Dendritic cell treated with granulocyte-macrophage colony-stimulating factor and Interleukin-4, amounts not matched to agents 40 ng/mL and 50 ng/mL, for 4 days (primary cell): ENCODE measurements around the gene NOL12.

Experiments
- H3K27ac Mint-ChIP-seq: one replicate; pipeline ENCODE4 v1.8.0; 2022; ENCODE audit warnings: mild to moderate bottlenecking, mixed read lengths
- H3K27me3 Mint-ChIP-seq: one replicate; pipeline ENCODE4 v1.8.0; 2022; ENCODE audit warnings: mild to moderate bottlenecking, mixed read lengths
- H3K36me3 Mint-ChIP-seq: one replicate; pipeline ENCODE4 v1.8.0; 2022; ENCODE audit warnings: low read depth, mixed read lengths
- H3K4me1 Mint-ChIP-seq: one replicate; pipeline ENCODE4 v1.8.0; 2022; ENCODE audit warnings: low read depth, mixed read lengths
- H3K4me3 Mint-ChIP-seq: one replicate; pipeline ENCODE4 v1.8.0; 2022; ENCODE audit warnings: mild to moderate bottlenecking, moderate library complexity, mixed read lengths
- H3K9me3 Mint-ChIP-seq: one replicate; pipeline ENCODE4 v1.8.0; 2022; ENCODE audit warnings: mixed read lengths
- intact Hi-C: fragments of 100-400 bp; cut with micrococcal nuclease; formaldehyde crosslinking; loops from one replicate; pipeline ENCODE4 v1.15.0; 2022

Gene NOL12

DNA sequence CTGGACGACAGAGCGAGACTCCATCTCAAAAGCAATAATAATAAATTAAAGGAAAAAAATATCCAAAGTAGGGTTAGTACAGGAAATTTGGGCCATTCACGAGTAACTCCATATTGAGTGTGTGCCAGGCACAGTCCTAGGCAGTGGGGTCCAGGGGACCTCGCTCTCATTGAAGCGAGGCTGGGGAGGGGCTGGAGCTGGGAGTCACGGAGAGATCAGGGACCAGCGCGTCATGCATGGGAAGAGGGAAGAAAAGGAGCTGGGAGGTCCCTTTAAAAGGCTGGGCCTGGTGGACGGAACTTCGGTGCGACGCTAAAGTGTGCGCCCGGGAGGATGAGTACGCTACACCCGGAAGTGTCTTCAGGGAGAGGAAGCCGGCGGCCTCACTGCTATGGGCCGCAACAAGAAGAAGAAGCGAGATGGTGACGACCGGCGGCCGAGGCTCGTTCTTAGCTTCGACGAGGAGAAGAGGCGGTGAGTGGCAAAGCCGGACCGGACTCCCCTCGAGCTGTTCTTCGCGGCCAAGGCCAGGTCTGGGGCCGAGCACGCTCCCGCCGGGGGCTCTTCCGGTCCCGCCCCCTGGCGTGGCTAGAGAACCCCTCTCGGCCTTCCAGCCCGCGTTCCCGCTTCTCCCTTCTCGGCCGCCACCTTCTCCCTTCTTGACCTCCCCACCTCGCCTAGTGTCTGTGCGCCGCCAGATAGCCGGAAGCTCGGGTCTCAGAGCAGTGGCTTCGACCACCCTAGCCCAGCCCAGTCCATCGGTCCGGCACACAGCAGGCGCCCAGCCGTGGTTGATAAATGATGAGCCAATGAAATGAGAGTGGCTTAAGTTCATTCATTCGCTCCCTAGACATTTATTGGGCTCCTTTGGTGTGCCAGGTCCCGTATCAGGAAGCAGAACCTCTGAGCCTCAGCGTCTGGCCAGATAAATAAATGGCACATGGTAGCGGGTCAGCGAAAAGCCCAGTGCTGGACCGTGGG is at the start of gene NOL12:
TSS of gene NOL12 (plus strand) at position 342 of the 981 bp plus-strand sequence. CDS start at position 392, 50 bp downstream.
- Mint-ChIP-seq H3K9me3 (no peaks in the 10 kb centered on the region), H3K27ac (peak within 1 kb of the TSS; percentile 95), H3K4me3 (peak within 1 kb of the TSS; percentile 95), H3K4me1 (peaks cover 37% of the 10 kb centered on the region), H3K36me3 (peaks cover 48% of the 10 kb centered on the region), H3K27me3 (no peaks in the 10 kb centered on the region)
- intact Hi-C loops, result no loop called here

GRCh38 chr22:37636949-37637273 is 49.2 kb upstream of the NOL12 start:
- no peaks in the 10 kb centered on the region for H3K9me3 Mint-ChIP-seq
- intact Hi-C loops, result loop anchor here (10.0 kb wide), 1 partner anchor 98 kb away; no protein-coding TSS in a partner anchor
- peak overlapping the region; percentile 87 for H3K27ac Mint-ChIP-seq
- H3K4me1 Mint-ChIP-seq, result peaks cover 80% of the 10 kb centered on the region
- peaks cover 43% of the 10 kb centered on the region for H3K36me3 Mint-ChIP-seq
- H3K4me3 Mint-ChIP-seq, result peak overlapping the region; percentile 32
- H3K27me3 Mint-ChIP-seq, result no peaks in the 10 kb centered on the region

GRCh38 chr22:37638391-37639069 is 47.6 kb upstream of the NOL12 start:
- Mint-ChIP-seq H3K4me1 (peaks cover 80% of the 10 kb centered on the region), H3K4me3 (peak overlapping the region; percentile 98), H3K36me3 (peaks cover 44% of the 10 kb centered on the region), H3K9me3 (no peaks in the 10 kb centered on the region), H3K27ac (peak overlapping the region; percentile 87), H3K27me3 (no peaks in the 10 kb centered on the region)
- intact Hi-C loops, result loop anchor here (10.0 kb wide), 1 partner anchor 96 kb away; no protein-coding TSS in a partner anchor

DNA sequence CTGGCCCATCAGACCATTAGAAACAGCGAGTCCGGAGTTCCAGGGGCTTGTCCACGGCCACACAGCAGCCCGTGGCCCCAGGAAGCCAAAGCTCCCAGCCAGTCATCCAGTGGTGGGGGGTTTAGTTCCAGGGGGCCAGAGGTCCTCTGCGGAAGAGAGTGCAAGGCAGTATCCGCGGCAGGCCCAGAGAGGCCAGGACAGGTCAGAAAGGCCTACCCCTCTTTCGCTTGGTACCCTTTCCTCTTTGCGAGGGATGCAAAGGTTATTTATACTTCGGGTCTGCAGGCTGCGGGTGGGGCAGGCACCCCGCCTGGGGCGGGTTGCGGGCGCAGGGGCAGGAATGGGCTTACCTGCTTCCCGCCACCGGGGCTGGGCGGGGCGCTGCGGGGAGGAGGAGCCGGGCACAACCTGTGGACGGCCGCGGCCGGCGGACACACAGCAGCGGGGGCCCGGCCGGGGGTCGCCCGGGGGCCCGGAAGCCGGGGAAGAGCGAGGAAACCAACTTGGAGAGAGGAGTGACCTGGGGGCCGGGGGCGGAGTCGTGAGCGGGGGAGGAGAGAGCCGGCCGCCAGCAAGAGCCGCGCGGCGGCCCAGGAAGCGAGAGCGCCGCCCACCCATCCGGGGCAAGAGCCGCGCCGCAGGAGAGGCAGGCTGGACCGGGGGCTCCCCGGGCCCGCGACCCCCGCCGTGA is 46.9 kb upstream of the NOL12 start, which contains the start of gene SH3BP1:
TSS of gene SH3BP1 (plus strand) at position 600 of the 691 bp plus-strand sequence. CDS start 119 bp downstream, outside the sequence.
- H3K36me3 Mint-ChIP-seq, result peaks cover 51% of the 10 kb centered on the region
- peaks cover 77% of the 10 kb centered on the region for H3K4me1 Mint-ChIP-seq
- intact Hi-C loops, result loop anchor here (10.0 kb wide), 1 partner anchor 96 kb away; no protein-coding TSS in a partner anchor

GRCh38 chr22:37639771-37640590 is 46.2 kb upstream of the NOL12 start:
- Mint-ChIP-seq H3K4me1 (peaks cover 77% of the 10 kb centered on the region), H3K9me3 (no peaks in the 10 kb centered on the region), H3K36me3 (peaks cover 59% of the 10 kb centered on the region), H3K27me3 (no peaks in the 10 kb centered on the region), H3K27ac (peak overlapping the region; percentile 87), H3K4me3 (peak overlapping the region; percentile 98)
- intact Hi-C loops, result loop anchor here (5.0 to 10.0 kb wide), 2 partner anchors 42 to 95 kb away; no protein-coding TSS in a partner anchor

More for the DNA sequence above, 46.9 kb upstream of the NOL12 start, which contains the start of gene SH3BP1:
- Mint-ChIP-seq H3K4me3 (peak within 1 kb of the TSS; percentile 98), H3K27ac (peak within 1 kb of the TSS; percentile 87), H3K27me3 (no peaks in the 10 kb centered on the region), H3K9me3 (no peaks in the 10 kb centered on the region)

DNA sequence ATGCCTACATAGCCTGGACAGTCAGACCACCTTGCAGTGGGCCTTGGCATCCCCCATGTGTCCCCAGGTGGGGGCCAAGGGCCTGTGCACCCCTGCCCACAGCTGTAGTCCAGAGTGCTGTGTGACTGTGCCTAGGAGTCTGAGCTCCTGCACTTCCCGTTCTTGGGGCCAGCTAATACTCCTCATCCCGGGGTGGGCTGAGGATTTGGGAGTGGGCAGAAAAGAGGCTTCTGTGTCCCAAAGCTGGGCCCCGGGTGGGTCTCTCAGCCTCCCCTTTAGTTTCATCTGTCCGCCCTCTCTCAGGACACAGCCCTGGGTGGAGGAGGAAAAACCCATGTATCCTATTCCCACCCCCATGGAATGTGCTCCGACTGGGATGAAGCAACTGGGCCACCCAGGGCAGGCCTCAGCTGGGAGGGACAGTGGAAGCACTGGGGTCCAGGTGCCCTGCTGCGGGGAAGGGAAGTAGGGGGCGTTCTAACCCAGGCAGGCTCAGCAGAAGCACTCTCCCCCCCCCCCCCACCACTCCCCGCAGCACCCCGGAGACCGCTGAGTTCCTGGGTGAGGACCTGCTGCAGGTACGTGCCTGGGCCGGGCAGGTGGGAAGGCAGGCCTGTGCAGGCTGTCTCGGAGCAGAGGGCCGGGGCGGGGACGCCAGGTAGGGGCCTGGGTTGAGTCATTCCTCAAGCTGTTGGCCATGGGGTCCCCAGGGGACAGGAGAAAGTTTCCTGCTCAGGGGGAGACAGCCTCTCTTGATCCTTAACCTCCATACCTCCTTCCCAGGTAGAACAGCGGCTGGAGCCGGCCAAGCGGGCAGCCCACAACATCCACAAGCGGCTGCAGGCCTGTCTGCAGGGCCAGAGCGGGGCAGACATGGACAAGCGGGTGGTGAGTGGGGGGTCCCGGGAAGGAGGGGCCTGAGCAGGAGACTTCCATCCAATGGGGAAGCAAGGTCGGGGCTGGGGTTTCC is 45.3 kb upstream of the NOL12 start:
- no peaks in the 10 kb centered on the region for H3K9me3 Mint-ChIP-seq
- peaks cover 76% of the 10 kb centered on the region for H3K4me1 Mint-ChIP-seq
- H3K27ac Mint-ChIP-seq, result peak overlapping the region; percentile 87
- peak overlapping the region; percentile 98 for H3K4me3 Mint-ChIP-seq
- peaks cover 68% of the 10 kb centered on the region for H3K36me3 Mint-ChIP-seq
- intact Hi-C loops, result loop anchor here (5.0 kb wide), 1 partner anchor 41 kb away; no protein-coding TSS in a partner anchor
- no peaks in the 10 kb centered on the region for H3K27me3 Mint-ChIP-seq

- peaks cover 71% of the 10 kb centered on the region for H3K4me1 Mint-ChIP-seq
- no peak overlapping the region for H3K27ac Mint-ChIP-seq
- H3K27me3 Mint-ChIP-seq, result no peaks in the 10 kb centered on the region
- peak overlapping the region; percentile 98 for H3K4me3 Mint-ChIP-seq
- intact Hi-C loops, result loop anchor here (5.0 kb wide), 1 partner anchor 41 kb away; no protein-coding TSS in a partner anchor
- H3K9me3 Mint-ChIP-seq, result no peaks in the 10 kb centered on the region
- peaks cover 74% of the 10 kb centered on the region for H3K36me3 Mint-ChIP-seq
These were observed 44.6 kb upstream of the NOL12 start for GRCh38 chr22:37641561-37641949.

DNA sequence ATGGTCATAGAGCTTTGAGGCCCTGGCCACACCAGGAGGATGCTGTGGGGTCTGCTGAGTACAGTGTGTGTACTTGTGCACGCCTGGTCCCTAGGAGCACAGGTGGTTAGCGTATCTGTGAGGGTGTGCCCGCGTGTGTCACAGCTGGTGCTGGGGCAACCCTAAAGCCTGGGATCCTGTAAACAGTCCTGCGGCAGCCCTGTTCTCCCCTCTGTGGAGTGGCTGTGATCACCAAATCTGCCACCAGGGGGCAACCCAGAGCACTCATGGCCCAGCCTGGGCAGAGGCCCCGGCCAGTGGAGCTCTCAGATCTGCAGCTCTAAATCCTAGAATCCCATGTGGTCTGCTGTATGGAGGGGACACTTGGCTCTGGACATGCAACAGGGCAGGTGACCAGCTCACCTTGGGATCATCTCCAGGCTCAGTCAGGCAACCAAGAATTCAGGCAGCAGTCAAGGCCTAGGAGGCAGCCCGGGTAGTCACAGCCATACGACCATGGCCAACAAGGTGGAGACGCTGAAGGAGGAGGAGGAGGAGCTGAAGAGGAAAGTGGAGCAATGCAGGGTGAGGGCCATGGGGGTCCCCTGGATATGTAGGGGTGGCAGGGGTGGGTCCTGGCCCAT is 42.8 kb upstream of the NOL12 start:
- H3K4me3 Mint-ChIP-seq, result peak overlapping the region; percentile 40
- H3K27me3 Mint-ChIP-seq, result no peaks in the 10 kb centered on the region
- H3K36me3 Mint-ChIP-seq, result peaks cover 92% of the 10 kb centered on the region
- no peaks in the 10 kb centered on the region for H3K9me3 Mint-ChIP-seq
- peaks cover 55% of the 10 kb centered on the region for H3K4me1 Mint-ChIP-seq
- intact Hi-C loops, result loop anchor here (5.0 kb wide), 1 partner anchor 39 kb away; no protein-coding TSS in a partner anchor
- peak overlapping the region; percentile 71 for H3K27ac Mint-ChIP-seq

GRCh38 chr22:37647317-37647716 is 38.8 kb upstream of the NOL12 start:
- Mint-ChIP-seq H3K4me1 (peaks cover 35% of the 10 kb centered on the region), H3K27ac (no peak overlapping the region), H3K4me3 (no peak overlapping the region), H3K27me3 (no peaks in the 10 kb centered on the region), H3K36me3 (peaks cover 100% of the 10 kb centered on the region), H3K9me3 (no peaks in the 10 kb centered on the region)
- intact Hi-C loops, result no loop called here

DNA sequence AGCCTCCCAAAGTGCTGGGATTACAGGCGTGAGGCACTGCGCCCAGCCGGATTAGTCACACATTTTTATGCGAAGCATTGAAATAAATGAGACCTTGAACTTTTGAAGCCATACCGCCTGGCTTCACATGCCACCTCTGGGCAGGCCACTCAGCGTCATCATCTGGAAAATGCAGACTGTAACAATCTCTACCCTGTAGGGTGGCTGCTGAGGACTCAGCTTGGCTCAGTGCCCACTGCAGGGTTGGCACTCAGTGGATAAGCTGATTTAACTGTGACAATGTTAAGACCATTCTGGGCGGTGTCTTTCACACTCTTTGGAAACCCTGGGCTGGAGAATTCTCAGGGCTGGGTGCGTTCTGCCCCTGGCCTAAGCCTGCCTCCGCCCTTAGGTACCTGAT is 38.2 kb upstream of the NOL12 start:
- Mint-ChIP-seq H3K27ac (peak overlapping the region; percentile 25), H3K9me3 (no peaks in the 10 kb centered on the region), H3K27me3 (no peaks in the 10 kb centered on the region), H3K4me1 (peaks cover 29% of the 10 kb centered on the region), H3K4me3 (no peak overlapping the region), H3K36me3 (peaks cover 100% of the 10 kb centered on the region)
- intact Hi-C loops, result no loop called here

DNA sequence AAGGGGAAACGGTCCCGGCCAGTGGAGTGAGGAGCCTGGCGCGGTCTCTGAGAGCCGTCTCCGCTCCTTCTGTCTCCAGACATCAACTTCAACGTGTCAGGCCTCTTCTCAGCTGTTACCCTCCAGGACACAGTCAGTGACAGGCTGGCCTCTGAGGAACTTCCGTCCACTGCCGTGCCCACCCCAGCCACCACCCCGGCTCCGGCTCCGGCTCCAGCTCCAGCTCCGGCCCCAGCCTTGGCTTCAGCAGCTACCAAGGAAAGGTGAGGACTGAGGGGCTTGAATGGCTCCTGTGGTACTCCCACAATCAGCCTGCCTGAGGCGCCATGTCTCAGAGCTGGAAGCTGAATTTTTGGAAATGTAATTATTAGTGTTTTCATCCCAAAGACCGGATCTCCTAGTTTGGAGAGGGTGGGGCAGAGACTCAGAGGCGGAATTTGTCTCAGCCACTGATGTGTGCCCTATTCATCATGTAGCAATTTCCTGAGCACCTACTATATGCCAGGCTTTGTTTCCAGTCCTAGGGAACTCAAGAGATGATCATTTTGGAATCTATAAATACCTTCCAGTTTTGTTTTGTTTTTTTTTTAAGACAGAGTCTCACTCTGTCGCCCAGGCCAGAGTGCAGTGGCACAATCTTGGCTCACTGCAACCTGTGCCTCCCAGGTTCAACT is 35.5 kb upstream of the NOL12 start:
- no peak overlapping the region for H3K4me3 Mint-ChIP-seq
- peaks cover 100% of the 10 kb centered on the region for H3K36me3 Mint-ChIP-seq
- H3K9me3 Mint-ChIP-seq, result no peaks in the 10 kb centered on the region
- peaks cover 10% of the 10 kb centered on the region for H3K4me1 Mint-ChIP-seq
- no peaks in the 10 kb centered on the region for H3K27me3 Mint-ChIP-seq
- no peak overlapping the region for H3K27ac Mint-ChIP-seq
- intact Hi-C loops, result no loop called here
